ENCODE measurements around the gene SLC26A5.

GRCh38 chr7:103346396-103346795 lies 99.6 kb downstream of the SLC26A5 start:
- TF ChIP-seq EP300 (IDR thresholded peaks at IDR 0.05), result no peak
- TF ChIP-seq POLR2A (IDR thresholded peaks at IDR 0.05), result no peak
- no peak for TF ChIP-seq CTCF (IDR thresholded peaks at IDR 0.05)

All from upper lobe of left lung (tissue), 4 donors.